Spleen (tissue), 11 donors: ENCODE data around the gene RASSF10. TPM values are rescaled to one million over a fixed set of nuclear protein-coding genes. Genes with fewer than 3 reads are reported as not detected.

Source experiments
- DNase-seq: peaks from one replicate; pipeline ENCODE4 v3.0.0-alpha.2; 2020
- H3K27ac ChIP-seq, 8 donors: fragments of 200-600 bp; sonication (generic) in 7 of 8; 1 replicate in 4 of 8; 2 replicates in 4 of 8; pipeline versions ENCODE4 v1.5.0 to v1.8.0; 2016 to 2021; ENCODE audit warnings: inconsistent platforms in 4 of 8, mild to moderate bottlenecking in 4 of 8, moderate library complexity in 1 of 8
- H3K27me3 ChIP-seq, 7 donors: fragments of 200-600 bp; sonication (generic) in 6 of 7; replicated peaks in 1 of 7; 1 replicate in 4 of 7; 2 replicates in 3 of 7; pipeline versions ENCODE4 v1.5.0 to v1.8.0; 2016 to 2021; ENCODE audit warnings: inconsistent platforms in 3 of 7, mild to moderate bottlenecking in 1 of 7
- H3K36me3 ChIP-seq, 6 donors: fragments of 200-600 bp; sonication (generic) in 5 of 6; 1 replicate in 4 of 6; 2 replicates in 2 of 6; pipeline versions ENCODE4 v1.5.0 to v1.8.0; 2016 to 2021; ENCODE audit warnings: inconsistent platforms in 2 of 6
- H3K4me1 ChIP-seq, 6 donors: fragments of 200-600 bp; sonication (generic) in 5 of 6; 1 replicate in 3 of 6; 2 replicates in 3 of 6; pipeline versions ENCODE4 v1.5.0 to v1.8.0; 2016 to 2021; ENCODE audit warnings: inconsistent platforms in 3 of 6
- H3K4me3 ChIP-seq, 8 donors: fragments of 200-600 bp; sonication (generic) in 7 of 8; 1 replicate in 4 of 8; 2 replicates in 4 of 8; pipeline versions ENCODE4 v1.5.0 to v1.8.0; 2016 to 2021; ENCODE audit warnings: inconsistent platforms in 4 of 8, mild to moderate bottlenecking in 4 of 8, moderate library complexity in 2 of 8
- H3K9me3 ChIP-seq, 8 donors: fragments of 200-600 bp; sonication (generic) in 7 of 8; 1 replicate in 4 of 8; 2 replicates in 4 of 8; pipeline versions ENCODE4 v1.5.0 to v1.8.0; 2016 to 2021; ENCODE audit warnings: inconsistent platforms in 4 of 8
- CTCF ChIP-seq, 11 experiments: fragments of 200-600 bp in 7 of 11; fragments of 450-650 bp in 4 of 11; sonication (generic) in 4 of 11; IDR thresholded peaks in 8 of 11; conservative IDR thresholded peaks in 3 of 11; 1 replicate in 7 of 11; 2 replicates in 4 of 11; pipeline versions ENCODE4 v1.4.0 to v1.8.0; 2016 to 2021; ENCODE audit warnings: antibody characterized with exemption in 11 of 11, inconsistent platforms in 4 of 11, mild to moderate bottlenecking in 1 of 11
- POLR2A ChIP-seq, 3 donors: fragments of 450-650 bp; IDR thresholded peaks; one replicate each; pipeline ENCODE4 v1.5.1; 2017; ENCODE audit warnings: antibody characterized with exemption in 3 of 3, mild to moderate bottlenecking in 1 of 3
- POLR2AphosphoS5 ChIP-seq, 3 donors: sonication (generic); formaldehyde crosslinking; IDR thresholded peaks; one replicate each; pipeline ENCODE4 v1.5.1; 2017; ENCODE audit warnings: antibody characterized with exemption in 3 of 3
- WGBS, 5 donors: extraction: QIAGEN DNeasy Blood & Tissue Kit in 3 of 5; methylation state at CpG; one replicate each; pipeline versions ENCODE4 v1.1.5 to v1.1.7; 2013 to 2018; 5-methylcytosine and 5-hydroxymethylcytosine counted together
- intact Hi-C: fragments of 100-400 bp; cut with DNase I; formaldehyde crosslinking; loops from one replicate; pipeline ENCODE4 v1.15.0; 2023; ENCODE audit warnings: low total_unique reads
- polyA plus RNA-seq, 3 donors: library from polyadenylated mRNA; stranded (reverse); fragments of 200-250 nt; gene quantifications; one replicate each; pipeline ENCODE4 v1.2.1, GENCODE V29; 2013
- total RNA-seq, 7 donors: library from RNA; depleted of rRNA in 3 of 7; stranded (reverse); fragments of >200 nt in 3 of 7; fragmentation: NEBNext Ultra II Directional in 4 of 7; extraction: Animal tissue kit (Norgen Biotek cat#: 25700) in 4 of 7; gene quantifications; one replicate each; pipeline versions ENCODE4 v1.1.0 to v1.2.1, GENCODE V29; 2016 to 2021
- donor health status: healthy with polysubstance abuse.
- donor health status: DM: no; HTN: no; CAD: no; lungs with moderate emphysema.
- donor health status: DM: no; HTN: no; CAD: no.
- donor health status: Bipolar disorder and iron deficiency.
- donor health status: healthy.
- donor health status: DM: no; HTN: no; CAD: no.
- donor health status: DM: yes; HTN: yes; CAD: no.

The RASSF10 gene
- total and polyA plus RNA-seq, 10 donors: not detected

DNA sequence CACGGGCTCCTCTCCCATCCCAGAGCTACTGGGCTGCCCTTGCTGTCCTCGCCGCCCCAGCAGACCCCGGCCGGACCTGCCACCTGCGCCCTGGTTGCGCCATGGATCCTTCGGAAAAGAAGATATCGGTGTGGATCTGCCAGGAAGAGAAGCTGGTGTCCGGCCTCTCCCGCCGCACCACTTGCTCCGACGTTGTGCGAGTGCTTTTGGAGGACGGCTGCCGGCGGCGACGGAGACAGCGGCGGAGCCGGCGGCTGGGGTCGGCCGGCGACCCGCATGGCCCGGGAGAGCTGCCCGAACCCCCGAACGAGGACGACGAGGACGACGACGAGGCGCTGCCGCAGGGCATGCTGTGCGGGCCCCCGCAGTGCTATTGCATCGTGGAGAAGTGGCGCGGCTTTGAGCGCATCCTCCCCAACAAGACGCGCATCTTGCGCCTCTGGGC is 382 bp downstream of the RASSF10 start:
- DNase-seq: no peak
- Histone ChIP-seq H3K36me3 (no peaks in the 10 kb centered on the region), H3K9me3 (no peaks in the 10 kb centered on the region), H3K27ac (no peak overlapping the region), H3K4me3 (peak overlapping the region in 7 of 8 donors; percentile 13 to 55 (median 30)), H3K27me3 (peaks cover 0 to 98% (median 61%) of the 10 kb centered on the region in 7 donors), H3K4me1 (peaks cover 7 to 26% (median 20%) of the 10 kb centered on the region in 6 donors)
- TF ChIP-seq POLR2AphosphoS5 (IDR thresholded peaks at IDR 0.05): no peak
- TF ChIP-seq POLR2A (IDR thresholded peaks at IDR 0.05): no peak
- TF ChIP-seq CTCF (IDR thresholded peaks at IDR 0.05 in 8 of 11, conservative IDR thresholded peaks at IDR 0.05 in 3 of 11): no peak
- intact Hi-C loops: no loop called here
- 1 to 6% (median 2%) methylated on average over 7 to 48 of the region's 48 CpGs for WGBS, 5 donors

GRCh38 chr11:13009921-13010748 is 1.0 kb downstream of the RASSF10 start:
- Histone ChIP-seq H3K4me3 (peak overlapping the region in 5 of 8 donors; percentile 2 to 55 (median 28)), H3K27ac (no peak overlapping the region), H3K27me3 (peaks cover 0 to 98% (median 61%) of the 10 kb centered on the region in 7 donors), H3K4me1 (peaks cover 7 to 26% (median 20%) of the 10 kb centered on the region in 6 donors), H3K9me3 (no peaks in the 10 kb centered on the region), H3K36me3 (no peaks in the 10 kb centered on the region)
- DNase-seq: no peak
- no peak for TF ChIP-seq POLR2AphosphoS5 (IDR thresholded peaks at IDR 0.05)
- TF ChIP-seq CTCF (IDR thresholded peaks at IDR 0.05 in 8 of 11, conservative IDR thresholded peaks at IDR 0.05 in 3 of 11): no peak
- no peak for TF ChIP-seq POLR2A (IDR thresholded peaks at IDR 0.05)
- WGBS, 5 donors: 3 to 7% (median 4%) methylated on average over 20 to 94 of the region's 94 CpGs
- intact Hi-C loops: no loop called here

DNA sequence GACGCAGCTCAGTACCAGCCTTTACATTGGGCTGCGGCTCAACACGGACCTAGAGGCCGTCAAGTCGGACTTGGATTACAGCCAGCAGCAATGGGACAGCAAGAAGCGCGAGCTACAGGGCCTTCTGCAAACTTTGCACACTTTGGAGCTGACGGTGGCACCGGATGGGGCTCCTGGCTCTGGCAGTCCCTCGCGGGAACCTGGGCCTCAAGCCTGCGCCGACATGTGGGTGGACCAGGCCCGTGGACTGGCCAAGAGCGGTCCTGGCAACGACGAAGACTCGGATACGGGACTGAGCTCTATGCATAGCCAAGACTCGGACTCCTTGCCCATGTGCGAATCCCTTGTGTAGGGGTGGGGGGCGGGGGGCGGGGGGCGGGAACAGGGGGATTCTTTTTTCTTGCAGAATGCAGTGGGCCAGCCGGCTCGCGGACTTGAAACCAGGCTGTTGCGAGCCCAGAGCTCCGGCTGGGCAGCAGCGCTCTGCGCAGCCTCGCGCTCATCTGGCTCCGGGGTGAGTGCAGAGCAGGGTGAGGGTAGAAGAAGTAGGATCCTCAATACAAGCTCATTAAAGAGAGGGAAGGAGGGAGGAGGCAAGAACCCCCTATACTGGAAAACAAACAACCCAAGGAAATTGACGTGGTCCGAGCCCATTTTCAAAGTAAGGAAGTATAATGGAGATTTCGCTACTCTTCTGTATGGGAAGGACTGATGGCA is 1.8 kb downstream of the RASSF10 start:
- peaks cover 7 to 26% (median 20%) of the 10 kb centered on the region in 6 donors for H3K4me1 ChIP-seq
- intact Hi-C loops: no loop called here
- no peak overlapping the region for H3K27ac ChIP-seq
- H3K9me3 ChIP-seq: no peaks in the 10 kb centered on the region
- H3K27me3 ChIP-seq: peaks cover 0 to 100% (median 64%) of the 10 kb centered on the region in 7 donors
- TF ChIP-seq POLR2AphosphoS5 (IDR thresholded peaks at IDR 0.05) (no peak), POLR2A (IDR thresholded peaks at IDR 0.05) (no peak), CTCF (IDR thresholded peaks at IDR 0.05 in 8 of 11, conservative IDR thresholded peaks at IDR 0.05 in 3 of 11) (no peak)
- DNase-seq: no peak
- no peaks in the 10 kb centered on the region for H3K36me3 ChIP-seq
- H3K4me3 ChIP-seq: peak overlapping the region in 2 of 8 donors; percentile 2 to 55
- 8 to 26% (median 8%) methylated on average over 13 to 37 of the region's 37 CpGs for WGBS, 5 donors
